Panc1 (cell line): ENCODE data around the gene TMED6. TPM values are rescaled to one million over a fixed set of nuclear protein-coding genes. Genes with fewer than 3 reads are reported as not detected.
A peak's percentile ranks its signal among the peaks of the same experiment; 100 is the strongest.

Experiments
- ATAC-seq: fragments of 200-7000 bp; cut with Tn5 transposase; 2 replicates; pipeline ENCODE4 v1.9.1; 2020; ENCODE audit warnings: mild to moderate bottlenecking, moderate library complexity
- BruUV-seq: library from RNA; stranded (reverse); fragments of 400-500 nt; replicated peaks from 2 replicates; lab custom pipeline; 2021; lab: Mats Ljungman, UMichigan
- CTCF ChIA-PET: fragments of 300-600 bp; sonication (Branson Sonifier 250); formaldehyde crosslinking; loops from one replicate; lab custom pipeline; 2022; ENCODE audit warnings: antibody characterized with exemption; lab: Charles Lee
- POLR2A ChIA-PET: fragments of 300-600 bp; sonication (Branson Sonifier 250); formaldehyde crosslinking; loops from one replicate; lab custom pipeline; 2022; ENCODE audit warnings: antibody characterized with exemption; lab: Charles Lee
- DNase-seq: peaks from one replicate; pipeline ENCODE4 v3.0.0-alpha.2; 2010; ENCODE audit warnings: low read depth, low spot score
- H3K27ac ChIP-seq: 2 replicates; pipeline ENCODE4 v1.5.1; 2011; ENCODE audit warnings: mild to moderate bottlenecking, low read length, inconsistent platforms
- H3K27me3 ChIP-seq: fragments of 200-500 bp; sonication (Bioruptor generic); 2 replicates; pipeline ENCODE4 v1.6.0; 2014; ENCODE audit warnings: low read length, inconsistent platforms; ENCODE audit not compliant: control insufficient read depth, insufficient read depth
- H3K36me3 ChIP-seq: fragments of 200-500 bp; sonication (Bioruptor generic); 2 replicates; pipeline ENCODE4 v1.5.1; 2014; ENCODE audit warnings: inconsistent platforms, mild to moderate bottlenecking, low read length, moderate library complexity; ENCODE audit not compliant: control insufficient read depth, insufficient read depth
- H3K4me1 ChIP-seq: 2 replicates; pipeline ENCODE4 v1.5.1; 2011; ENCODE audit warnings: inconsistent platforms, mild to moderate bottlenecking, low read length, moderate library complexity; ENCODE audit not compliant: control insufficient read depth, insufficient read depth
- H3K4me3 ChIP-seq, 2 experiments: 2 replicates each; pipeline ENCODE4 v1.5.1; 2011 to 2012; ENCODE audit warnings: low read depth in 2 of 2, low read length in 2 of 2, mild to moderate bottlenecking in 2 of 2, inconsistent platforms in 1 of 2, moderate library complexity in 1 of 2
- H3K9me3 ChIP-seq: fragments of 200-500 bp; sonication (Bioruptor generic); 2 replicates; pipeline ENCODE4 v1.5.1; 2014; ENCODE audit warnings: low read depth, mild to moderate bottlenecking, inconsistent platforms, low read length, moderate library complexity; ENCODE audit not compliant: control insufficient read depth, insufficient read depth
- POLR2AphosphoS5 ChIP-seq: IDR thresholded peaks from 2 replicates; pipeline ENCODE4 v1.6.1; 2012; ENCODE audit warnings: mild to moderate bottlenecking, low read depth, low read length, moderate library complexity
- SIN3A ChIP-seq: IDR thresholded peaks from 2 replicates; pipeline ENCODE4 v1.6.1; 2012; ENCODE audit warnings: low read depth, mild to moderate bottlenecking, low read length, moderate library complexity, borderline replicate concordance; ENCODE audit not compliant: insufficient read depth
- TCF7L2 ChIP-seq: IDR thresholded peaks from 2 replicates; pipeline ENCODE4 v1.6.1; 2011; ENCODE audit warnings: mild to moderate bottlenecking, low read depth, low read length, inconsistent platforms
- in situ Hi-C: cut with HindIII; loops from 2 replicates; pipeline ENCODE4 v1.10.0; 2016; ENCODE audit warnings: low sequenced_read_pairs, low pct_unique_long_range_greater_than_20kb
- intact Hi-C: fragments of 100-400 bp; cut with micrococcal nuclease; formaldehyde crosslinking; loops from one replicate; pipeline ENCODE4 v1.10.0; 2022; ENCODE audit not compliant: unreplicated experiment
- total RNA-seq: library from RNA; stranded (reverse); gene quantifications from one replicate; pipeline ENCODE4 v1.2.1, GENCODE V29; 2021; ENCODE audit not compliant: unreplicated experiment
- TF ChIP-seq, protein P1 (sequence below), 2 experiments: IDR thresholded peaks; 2 replicates each; pipeline ENCODE4 v1.6.1; 2011 to 2012; ENCODE audit warnings: low read depth in 2 of 2, control low read depth in 1 of 2, low read length in 1 of 2, mild to moderate bottlenecking in 1 of 2, moderate library complexity in 1 of 2; ENCODE audit not compliant: insufficient read depth in 1 of 2
- TF ChIP-seq, protein P2 (sequence below): fragments of 450-650 bp; IDR thresholded peaks from 2 replicates; pipeline ENCODE4 v1.5.1; 2017; ENCODE audit warnings: mild to moderate bottlenecking

TMED6 gene
- total RNA-seq, 1 experiment from 2014 or later = 0.36 TPM

DNA sequence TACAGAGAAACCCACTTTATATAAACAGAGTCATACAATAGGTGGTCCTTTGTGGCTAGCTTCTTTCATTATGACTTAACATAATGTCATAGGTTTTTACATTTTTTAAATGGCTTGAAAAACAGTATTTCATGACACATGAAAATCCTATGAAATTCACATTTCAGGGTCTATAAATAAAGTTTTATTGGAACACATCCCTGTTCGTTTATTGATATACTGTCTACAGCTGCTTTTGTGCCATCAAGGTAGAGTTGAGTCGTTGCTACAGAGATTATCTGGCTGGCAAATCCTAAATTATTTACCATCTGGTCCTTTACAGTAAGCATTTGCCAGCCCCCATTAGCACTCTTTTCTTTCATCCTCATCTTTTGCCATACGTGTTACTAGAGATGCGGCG, 38.1 kb downstream of the TMED6 start:
- H3K4me1 ChIP-seq = no peaks in the 10 kb centered on the region
- intact Hi-C loops = no loop called here
- H3K27ac ChIP-seq = no peak overlapping the region
- no peak for DNase-seq
- H3K9me3 ChIP-seq = no peaks in the 10 kb centered on the region
- in situ Hi-C loops = no loop called here
- ATAC-seq = no peak
- POLR2A ChIA-PET = no interaction called here
- no peaks in the 10 kb centered on the region for H3K27me3 ChIP-seq
- peaks cover 4% of the 10 kb centered on the region; the same call in 1 of the 2 replicates for H3K36me3 ChIP-seq
- H3K4me3 ChIP-seq = no peak overlapping the region
- no peak for TF ChIP-seq SIN3A
- no peak for TF ChIP-seq TCF7L2
- TF ChIP-seq, protein P1, sequence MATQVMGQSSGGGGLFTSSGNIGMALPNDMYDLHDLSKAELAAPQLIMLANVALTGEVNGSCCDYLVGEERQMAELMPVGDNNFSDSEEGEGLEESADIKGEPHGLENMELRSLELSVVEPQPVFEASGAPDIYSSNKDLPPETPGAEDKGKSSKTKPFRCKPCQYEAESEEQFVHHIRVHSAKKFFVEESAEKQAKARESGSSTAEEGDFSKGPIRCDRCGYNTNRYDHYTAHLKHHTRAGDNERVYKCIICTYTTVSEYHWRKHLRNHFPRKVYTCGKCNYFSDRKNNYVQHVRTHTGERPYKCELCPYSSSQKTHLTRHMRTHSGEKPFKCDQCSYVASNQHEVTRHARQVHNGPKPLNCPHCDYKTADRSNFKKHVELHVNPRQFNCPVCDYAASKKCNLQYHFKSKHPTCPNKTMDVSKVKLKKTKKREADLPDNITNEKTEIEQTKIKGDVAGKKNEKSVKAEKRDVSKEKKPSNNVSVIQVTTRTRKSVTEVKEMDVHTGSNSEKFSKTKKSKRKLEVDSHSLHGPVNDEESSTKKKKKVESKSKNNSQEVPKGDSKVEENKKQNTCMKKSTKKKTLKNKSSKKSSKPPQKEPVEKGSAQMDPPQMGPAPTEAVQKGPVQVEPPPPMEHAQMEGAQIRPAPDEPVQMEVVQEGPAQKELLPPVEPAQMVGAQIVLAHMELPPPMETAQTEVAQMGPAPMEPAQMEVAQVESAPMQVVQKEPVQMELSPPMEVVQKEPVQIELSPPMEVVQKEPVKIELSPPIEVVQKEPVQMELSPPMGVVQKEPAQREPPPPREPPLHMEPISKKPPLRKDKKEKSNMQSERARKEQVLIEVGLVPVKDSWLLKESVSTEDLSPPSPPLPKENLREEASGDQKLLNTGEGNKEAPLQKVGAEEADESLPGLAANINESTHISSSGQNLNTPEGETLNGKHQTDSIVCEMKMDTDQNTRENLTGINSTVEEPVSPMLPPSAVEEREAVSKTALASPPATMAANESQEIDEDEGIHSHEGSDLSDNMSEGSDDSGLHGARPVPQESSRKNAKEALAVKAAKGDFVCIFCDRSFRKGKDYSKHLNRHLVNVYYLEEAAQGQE (IDR thresholded peaks at IDR 0.05; ENCODE audit: insufficient read depth in 1 of 2, low read depth in 2 of 2, low read length in 1 of 2) = no peak
- no peak for TF ChIP-seq POLR2AphosphoS5
- TF ChIP-seq, protein P2, sequence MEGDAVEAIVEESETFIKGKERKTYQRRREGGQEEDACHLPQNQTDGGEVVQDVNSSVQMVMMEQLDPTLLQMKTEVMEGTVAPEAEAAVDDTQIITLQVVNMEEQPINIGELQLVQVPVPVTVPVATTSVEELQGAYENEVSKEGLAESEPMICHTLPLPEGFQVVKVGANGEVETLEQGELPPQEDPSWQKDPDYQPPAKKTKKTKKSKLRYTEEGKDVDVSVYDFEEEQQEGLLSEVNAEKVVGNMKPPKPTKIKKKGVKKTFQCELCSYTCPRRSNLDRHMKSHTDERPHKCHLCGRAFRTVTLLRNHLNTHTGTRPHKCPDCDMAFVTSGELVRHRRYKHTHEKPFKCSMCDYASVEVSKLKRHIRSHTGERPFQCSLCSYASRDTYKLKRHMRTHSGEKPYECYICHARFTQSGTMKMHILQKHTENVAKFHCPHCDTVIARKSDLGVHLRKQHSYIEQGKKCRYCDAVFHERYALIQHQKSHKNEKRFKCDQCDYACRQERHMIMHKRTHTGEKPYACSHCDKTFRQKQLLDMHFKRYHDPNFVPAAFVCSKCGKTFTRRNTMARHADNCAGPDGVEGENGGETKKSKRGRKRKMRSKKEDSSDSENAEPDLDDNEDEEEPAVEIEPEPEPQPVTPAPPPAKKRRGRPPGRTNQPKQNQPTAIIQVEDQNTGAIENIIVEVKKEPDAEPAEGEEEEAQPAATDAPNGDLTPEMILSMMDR = no peak
- CTCF ChIA-PET = no interaction called here
- BruUV-seq = no TSS peak

DNA sequence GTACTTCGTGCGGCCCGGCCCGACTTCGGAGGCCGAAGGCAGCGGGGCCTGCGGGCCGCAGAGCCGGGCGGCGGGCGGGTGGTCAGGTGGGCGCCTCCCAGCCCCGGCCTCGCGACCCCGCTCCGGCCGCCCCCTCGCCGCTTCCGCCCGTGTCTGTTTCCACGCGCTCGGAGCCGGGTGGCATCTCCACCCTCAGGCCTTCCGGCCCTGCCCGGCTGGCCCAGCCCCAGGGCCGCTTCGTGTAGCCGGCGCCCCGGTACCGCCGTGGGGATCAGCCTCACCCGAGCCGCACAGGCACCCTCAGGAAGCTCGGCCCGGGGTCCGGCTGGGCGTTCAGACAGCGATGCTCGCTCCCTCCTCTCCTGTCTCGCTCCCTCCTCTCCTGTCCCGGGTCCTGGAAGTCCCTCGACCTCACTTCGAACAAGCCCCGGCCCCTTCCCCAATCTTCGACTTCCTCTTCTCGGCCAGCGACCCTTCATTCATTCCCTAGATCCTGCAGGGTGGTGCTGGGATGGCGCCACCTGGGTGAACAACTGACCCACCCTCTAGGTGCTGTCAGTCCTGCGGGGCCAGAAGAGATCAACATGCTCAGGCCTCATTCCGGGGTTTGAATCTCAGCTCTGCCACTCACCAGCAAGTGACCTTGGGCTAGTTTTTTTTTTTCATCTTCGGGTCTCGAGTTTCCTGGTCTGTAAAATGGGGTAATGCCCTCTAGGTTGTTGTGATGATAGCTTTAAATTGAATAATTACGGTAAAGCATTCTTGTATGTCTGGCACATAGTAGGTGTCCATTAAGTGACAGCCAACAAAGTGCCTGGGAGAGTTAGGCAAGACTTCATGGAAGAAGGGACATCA, 39.8 kb downstream of the TMED6 start:
- H3K27me3 ChIP-seq = no peaks in the 10 kb centered on the region
- no peaks in the 10 kb centered on the region for H3K9me3 ChIP-seq
- no TSS peak for BruUV-seq
- ChIA-PET POLR2A (no interaction called here), CTCF (no interaction called here)
- no peaks in the 10 kb centered on the region for H3K4me1 ChIP-seq
- H3K27ac ChIP-seq = peak overlapping the region; percentile 78
- intact Hi-C loops = no loop called here
- TF ChIP-seq POLR2AphosphoS5 = no peak
- no peak for TF ChIP-seq TCF7L2
- TF ChIP-seq, protein P1 (IDR thresholded peaks at IDR 0.05; ENCODE audit: insufficient read depth in 1 of 2, low read depth in 2 of 2, low read length in 1 of 2) = no peak
- TF ChIP-seq, protein P2 = 0 out of 2 replicates have a peak, but pooled peaks have one; percentile 48
- no peak for TF ChIP-seq SIN3A
- peak; percentile 79 for ATAC-seq
- no peak for DNase-seq
- in situ Hi-C loops = no loop called here
- H3K36me3 ChIP-seq = peaks cover 4% of the 10 kb centered on the region; the same call in 1 of the 2 replicates
- peak overlapping the region; percentile 72 to 74 for H3K4me3 ChIP-seq
